DND-41 (cell line): ENCODE data around the gene EPHB1.

Experiments
- EZH2 ChIP-seq: IDR thresholded peaks from 3 replicates; pipeline ENCODE4 v1.6.1; 2012; ENCODE audit warnings: borderline replicate concordance, low read depth, mild to moderate bottlenecking, moderate library complexity, low read length, inconsistent platforms; ENCODE audit not compliant: severe bottlenecking
- TF ChIP-seq, protein P1 (sequence below): IDR thresholded peaks from 2 replicates; pipeline ENCODE4 v1.5.1; 2012; ENCODE audit warnings: borderline replicate concordance, low read length, moderate library complexity, mild to moderate bottlenecking; ENCODE audit not compliant: poor library complexity, severe bottlenecking; ENCODE audit errors: extremely low read depth

DNA sequence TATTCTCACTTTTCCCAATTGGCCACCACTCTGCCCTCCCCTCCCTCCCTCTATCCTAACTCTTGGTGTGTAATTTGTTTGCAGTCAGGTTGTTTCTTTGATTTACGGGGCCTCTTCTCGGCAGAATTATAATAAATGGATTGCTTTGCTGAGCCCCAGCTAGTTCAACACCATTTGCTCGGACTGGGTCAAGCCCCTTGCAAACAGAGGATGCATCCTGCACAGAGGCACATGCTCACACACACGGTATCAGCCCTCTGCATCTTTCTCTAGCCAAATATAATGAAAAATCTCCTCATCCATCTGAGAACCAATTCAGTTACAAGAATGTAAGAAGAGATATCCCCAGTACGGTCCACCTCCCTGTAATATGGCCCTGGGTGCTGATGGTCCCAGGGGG is 97.7 kb downstream of the EPHB1 start:
- TF ChIP-seq, protein P1, sequence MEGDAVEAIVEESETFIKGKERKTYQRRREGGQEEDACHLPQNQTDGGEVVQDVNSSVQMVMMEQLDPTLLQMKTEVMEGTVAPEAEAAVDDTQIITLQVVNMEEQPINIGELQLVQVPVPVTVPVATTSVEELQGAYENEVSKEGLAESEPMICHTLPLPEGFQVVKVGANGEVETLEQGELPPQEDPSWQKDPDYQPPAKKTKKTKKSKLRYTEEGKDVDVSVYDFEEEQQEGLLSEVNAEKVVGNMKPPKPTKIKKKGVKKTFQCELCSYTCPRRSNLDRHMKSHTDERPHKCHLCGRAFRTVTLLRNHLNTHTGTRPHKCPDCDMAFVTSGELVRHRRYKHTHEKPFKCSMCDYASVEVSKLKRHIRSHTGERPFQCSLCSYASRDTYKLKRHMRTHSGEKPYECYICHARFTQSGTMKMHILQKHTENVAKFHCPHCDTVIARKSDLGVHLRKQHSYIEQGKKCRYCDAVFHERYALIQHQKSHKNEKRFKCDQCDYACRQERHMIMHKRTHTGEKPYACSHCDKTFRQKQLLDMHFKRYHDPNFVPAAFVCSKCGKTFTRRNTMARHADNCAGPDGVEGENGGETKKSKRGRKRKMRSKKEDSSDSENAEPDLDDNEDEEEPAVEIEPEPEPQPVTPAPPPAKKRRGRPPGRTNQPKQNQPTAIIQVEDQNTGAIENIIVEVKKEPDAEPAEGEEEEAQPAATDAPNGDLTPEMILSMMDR: no peak
- no peak for TF ChIP-seq EZH2
